Smooth muscle cell (in vitro differentiated cells): Measurements from ENCODE around the gene ZNF189. TPM values are rescaled to one million over a fixed set of nuclear protein-coding genes. Genes with fewer than 3 reads are reported as not detected.

Source experiments
- DNase-seq: peaks from one replicate; lab custom pipeline; 2025; ENCODE audit not compliant: unreplicated experiment; lab: John Stamatoyannopoulos, UW
- H2AFZ ChIP-seq: fragments of 200-600 bp; sonication (generic); 2 replicates; pipeline ENCODE4 v1.6.0; 2016; ENCODE audit warnings: antibody characterized with exemption, low read depth, mild to moderate bottlenecking
- H3F3A ChIP-seq: fragments of 200-600 bp; sonication (generic); 2 replicates; pipeline ENCODE4 v1.6.0; 2017; ENCODE audit warnings: antibody characterized with exemption, low read depth
- H3K27ac ChIP-seq: fragments of 200-600 bp; sonication (generic); 2 replicates; pipeline ENCODE4 v1.5.1; 2016; ENCODE audit warnings: low read depth, mild to moderate bottlenecking
- H3K27me3 ChIP-seq: fragments of 200-600 bp; sonication (generic); 2 replicates; pipeline ENCODE4 v1.6.1; 2016; ENCODE audit warnings: low read depth, mild to moderate bottlenecking
- H3K36me3 ChIP-seq: fragments of 200-600 bp; sonication (generic); 2 replicates; pipeline ENCODE4 v1.5.1; 2016; ENCODE audit warnings: low read depth
- H3K4me1 ChIP-seq: fragments of 200-600 bp; sonication (generic); 2 replicates; pipeline ENCODE4 v1.5.1; 2016; ENCODE audit warnings: low read depth
- H3K4me2 ChIP-seq: fragments of 200-600 bp; sonication (generic); 2 replicates; pipeline ENCODE4 v1.6.0; 2016; ENCODE audit warnings: mild to moderate bottlenecking
- H3K4me3 ChIP-seq: fragments of 200-600 bp; sonication (generic); 2 replicates; pipeline ENCODE4 v1.5.1; 2016; ENCODE audit warnings: mild to moderate bottlenecking
- H3K79me2 ChIP-seq: fragments of 200-600 bp; sonication (generic); 2 replicates; pipeline ENCODE4 v1.6.0; 2016; ENCODE audit warnings: low read depth, mild to moderate bottlenecking
- H3K9ac ChIP-seq: fragments of 200-600 bp; sonication (generic); 2 replicates; pipeline ENCODE4 v1.6.0; 2016; ENCODE audit warnings: low read depth
- H3K9me3 ChIP-seq: fragments of 200-600 bp; sonication (generic); replicated peaks from 2 replicates; pipeline ENCODE4 v1.5.1; 2016; ENCODE audit warnings: low read depth
- H4K20me1 ChIP-seq: fragments of 200-600 bp; sonication (generic); 2 replicates; pipeline ENCODE4 v1.6.0; 2016; ENCODE audit warnings: low read depth
- CTCF ChIP-seq: fragments of 200-600 bp; sonication (generic); IDR thresholded peaks from 2 replicates; pipeline ENCODE4 v1.5.1; 2017; ENCODE audit warnings: borderline replicate concordance, mild to moderate bottlenecking, antibody characterized with exemption; ENCODE audit not compliant: insufficient read depth, poor library complexity, severe bottlenecking
- WGBS: methylation state at CpG from one replicate; pipeline ENCODE4 v1.1.7; 2016; ENCODE audit warnings: low lambda C conversion rate; 5-methylcytosine and 5-hydroxymethylcytosine counted together
- polyA plus RNA-seq: library from polyadenylated mRNA; unstranded; fragments of >200 nt; fragmentation: Nextera tagmentation; extraction: Ambion mirVana; gene quantifications from 2 replicates; pipeline ENCODE4 v1.2.1, GENCODE V29; 2016
- total RNA-seq: library from RNA; depleted of rRNA; stranded (reverse); fragments of >200 nt; gene quantifications from 2 replicates; pipeline ENCODE4 v1.2.3, GENCODE V29; 2014

ZNF189 gene
- total and polyA plus RNA-seq, 2 experiments from 2014 or later = 2.7 to 12.9 TPM

GRCh38 chr9:101372327-101373118 lies 26.1 kb upstream of the ZNF189 start:
- H3K27me3 ChIP-seq = no peaks in the 10 kb centered on the region
- TF ChIP-seq CTCF = no peak
- H4K20me1 ChIP-seq = no peaks in the 10 kb centered on the region
- H3K36me3 ChIP-seq = no peaks in the 10 kb centered on the region
- DNase-seq = no peak
- no peak overlapping the region for H2AFZ ChIP-seq
- no peaks in the 10 kb centered on the region for H3K9me3 ChIP-seq
- H3K4me2 ChIP-seq = no peak overlapping the region
- no peaks in the 10 kb centered on the region for H3K79me2 ChIP-seq
- no peak overlapping the region for H3K9ac ChIP-seq
- WGBS = 90% methylated on average over 2 of the region's 2 CpGs
- H3F3A ChIP-seq = peaks cover 4% of the 10 kb centered on the region
- no peaks in the 10 kb centered on the region for H3K4me1 ChIP-seq
- H3K27ac ChIP-seq = no peak overlapping the region
- H3K4me3 ChIP-seq = no peak overlapping the region

- Histone ChIP-seq H3K4me3 (no peak overlapping the region), H3K27ac (peak overlapping the region; percentile 49), H3K9me3 (no peaks in the 10 kb centered on the region), H3K9ac (no peak overlapping the region), H3K4me1 (no peaks in the 10 kb centered on the region), H3F3A (peaks cover 4% of the 10 kb centered on the region), H3K36me3 (no peaks in the 10 kb centered on the region), H4K20me1 (no peaks in the 10 kb centered on the region), H3K4me2 (no peak overlapping the region), H2AFZ (no peak overlapping the region), H3K79me2 (no peaks in the 10 kb centered on the region), H3K27me3 (no peaks in the 10 kb centered on the region)
- WGBS = 88% methylated on average over 12 of the region's 12 CpGs
- DNase-seq = no peak
- TF ChIP-seq CTCF = no peak
Observed at GRCh38 chr9:101375546-101375945, 23.1 kb upstream of the ZNF189 start.

- H3K9me3 ChIP-seq = no peaks in the 10 kb centered on the region
- no peaks in the 10 kb centered on the region for H3K4me1 ChIP-seq
- DNase-seq = no peak
- no peak overlapping the region for H3K4me3 ChIP-seq
- H4K20me1 ChIP-seq = no peaks in the 10 kb centered on the region
- H3K36me3 ChIP-seq = no peaks in the 10 kb centered on the region
- 57% methylated on average over 6 of the region's 6 CpGs for WGBS
- peaks cover 4% of the 10 kb centered on the region for H3F3A ChIP-seq
- H3K4me2 ChIP-seq = no peak overlapping the region
- no peaks in the 10 kb centered on the region for H3K79me2 ChIP-seq
- H3K27ac ChIP-seq = peak overlapping the region; percentile 49
- no peak for TF ChIP-seq CTCF
- H3K27me3 ChIP-seq = no peaks in the 10 kb centered on the region
- H3K9ac ChIP-seq = no peak overlapping the region
- H2AFZ ChIP-seq = no peak overlapping the region
Observed at GRCh38 chr9:101376111-101376848, 22.4 kb upstream of the ZNF189 start.

- Histone ChIP-seq H3K4me3 (no peak overlapping the region), H3K4me1 (no peaks in the 10 kb centered on the region), H3K27ac (no peak overlapping the region), H2AFZ (no peak overlapping the region), H4K20me1 (no peaks in the 10 kb centered on the region), H3K4me2 (no peak overlapping the region), H3K27me3 (no peaks in the 10 kb centered on the region), H3K79me2 (no peaks in the 10 kb centered on the region), H3K36me3 (no peaks in the 10 kb centered on the region), H3K9me3 (peaks cover 2% of the 10 kb centered on the region), H3F3A (peaks cover 4% of the 10 kb centered on the region), H3K9ac (no peak overlapping the region)
- no peak for DNase-seq
- no peak for TF ChIP-seq CTCF
Observed at GRCh38 chr9:101380295-101380694, 18.4 kb upstream of the ZNF189 start.
